Measurements from ENCODE around the gene ZNF462.
"Not testable (repeated sequence)": the region's sequence is repeated elsewhere in the genome, so short reads cannot be mapped to it uniquely, and the experiment has no call there.

Gene ZNF462

GRCh38 chr9:106889061-106889590, 26.2 kb downstream of the ZNF462 start:
- no peak for DNase-seq

GRCh38 chr9:106890608-106891007, 27.6 kb downstream of the ZNF462 start:
- DNase-seq: no peak

GRCh38 chr9:106891286-106891685, 28.3 kb downstream of the ZNF462 start:
- no peak for DNase-seq

DNA sequence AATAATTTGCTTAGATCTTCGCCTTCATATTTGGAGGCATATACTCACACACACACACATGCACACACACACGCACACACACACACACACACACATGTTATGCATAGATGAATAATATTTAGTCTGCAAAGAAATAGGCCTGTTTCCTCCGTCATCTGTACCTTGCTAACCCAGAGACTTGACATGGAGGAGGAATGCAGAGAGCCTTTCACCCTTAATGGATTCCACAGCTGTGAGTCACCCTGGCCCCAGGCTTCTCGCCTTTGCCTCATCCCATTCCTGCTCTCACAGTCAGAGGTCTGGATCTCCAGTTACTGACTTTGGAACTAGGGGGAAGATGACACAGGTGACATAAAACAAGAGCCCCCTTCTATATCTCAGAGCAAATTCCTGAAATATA, 29.7 kb downstream of the ZNF462 start:
- no peak for DNase-seq

DNA sequence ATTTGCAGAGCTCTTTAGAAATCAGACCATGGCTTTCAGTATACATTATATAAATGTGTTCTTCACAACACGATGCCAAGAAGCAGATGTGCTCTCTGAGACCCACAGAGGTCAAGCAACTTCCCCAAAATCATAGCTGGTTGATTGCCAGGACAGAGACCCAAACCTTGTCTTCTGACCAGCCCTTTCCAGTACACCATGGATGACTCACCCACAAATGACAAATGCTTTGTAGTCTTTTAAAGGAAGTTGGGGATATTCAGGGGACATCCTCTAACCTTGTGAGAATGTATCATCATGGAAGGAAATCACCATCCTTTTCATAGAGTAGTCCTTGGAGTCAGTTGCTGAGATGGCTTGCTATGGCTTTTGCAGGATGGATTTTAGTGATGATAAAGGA, 30.1 kb downstream of the ZNF462 start:
- DNase-seq: no peak

DNA sequence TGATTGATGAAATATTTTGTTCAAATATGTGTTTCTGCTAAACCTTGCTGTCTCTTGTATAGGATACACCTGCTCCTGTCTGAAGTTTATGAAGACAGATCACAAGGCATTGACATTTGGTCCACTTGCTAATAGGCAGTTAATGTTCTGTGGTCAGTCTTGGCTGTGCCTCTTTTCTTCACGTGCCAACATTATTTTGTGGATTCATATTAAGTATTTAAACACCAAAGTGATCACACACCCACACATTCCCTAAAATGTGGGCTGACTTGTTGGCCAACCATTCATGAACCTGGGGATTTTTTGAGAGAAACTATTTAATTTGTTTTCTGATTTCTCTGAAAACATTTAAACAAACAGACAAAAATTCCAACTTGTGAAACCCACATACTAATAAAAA, 33.7 kb downstream of the ZNF462 start:
- no peak for DNase-seq

DNA sequence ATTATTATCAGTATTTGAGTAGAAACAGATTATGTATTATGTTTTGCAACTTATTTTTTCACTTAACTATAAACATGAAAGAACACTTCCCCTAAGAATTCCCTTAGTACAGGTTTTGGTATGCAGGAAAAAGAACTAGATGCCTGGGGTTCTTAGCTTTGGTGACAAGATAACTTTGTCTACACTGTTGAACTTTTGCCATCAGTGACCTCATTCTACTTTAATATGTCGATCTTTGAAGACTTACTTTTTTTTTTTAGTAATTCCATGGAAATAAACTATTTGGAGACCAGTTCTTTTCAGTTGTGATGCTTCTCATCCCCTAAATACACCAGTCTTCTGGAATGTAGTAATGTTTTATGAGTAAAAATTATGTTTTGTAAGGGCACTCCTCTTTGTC, 34.3 kb downstream of the ZNF462 start:
- no peak for DNase-seq

DNA sequence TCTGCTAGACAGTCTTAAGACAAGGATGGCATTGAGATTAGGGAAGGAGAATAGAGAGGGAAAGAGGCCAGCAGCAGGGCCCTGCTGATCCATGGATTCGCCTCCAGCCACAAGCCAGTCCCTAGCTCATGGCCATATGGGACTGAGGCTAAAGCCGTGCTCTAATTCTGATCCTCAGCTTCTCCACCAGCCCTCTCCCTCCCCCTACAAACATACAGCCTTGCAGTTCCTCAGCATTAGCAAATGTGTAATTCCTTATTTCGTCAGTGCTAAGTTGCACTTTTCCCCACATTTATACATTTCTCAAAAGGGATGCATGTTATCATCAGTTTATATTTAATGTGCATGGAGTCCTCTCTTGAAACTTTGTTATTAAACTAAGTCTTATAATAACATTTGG, 34.8 kb downstream of the ZNF462 start:
- no peak for DNase-seq

- not testable (repeated sequence) for DNase-seq
Measured at GRCh38 chr9:106900523-106900922, 37.6 kb downstream of the ZNF462 start.

GRCh38 chr9:106906129-106906528, 43.2 kb downstream of the ZNF462 start:
- DNase-seq: no peak

GRCh38 chr9:106911951-106912350, 49.0 kb downstream of the ZNF462 start:
- DNase-seq: no peak

- no peak for DNase-seq
Measured at GRCh38 chr9:106913276-106913675, 50.3 kb downstream of the ZNF462 start.

- no peak for DNase-seq
Measured at GRCh38 chr9:106915851-106916250, 52.9 kb downstream of the ZNF462 start.

GRCh38 chr9:106916466-106917235, 53.7 kb downstream of the ZNF462 start:
- no peak for DNase-seq

- no peak for DNase-seq
Measured at GRCh38 chr9:106918825-106919509, 56.0 kb downstream of the ZNF462 start.

DNA sequence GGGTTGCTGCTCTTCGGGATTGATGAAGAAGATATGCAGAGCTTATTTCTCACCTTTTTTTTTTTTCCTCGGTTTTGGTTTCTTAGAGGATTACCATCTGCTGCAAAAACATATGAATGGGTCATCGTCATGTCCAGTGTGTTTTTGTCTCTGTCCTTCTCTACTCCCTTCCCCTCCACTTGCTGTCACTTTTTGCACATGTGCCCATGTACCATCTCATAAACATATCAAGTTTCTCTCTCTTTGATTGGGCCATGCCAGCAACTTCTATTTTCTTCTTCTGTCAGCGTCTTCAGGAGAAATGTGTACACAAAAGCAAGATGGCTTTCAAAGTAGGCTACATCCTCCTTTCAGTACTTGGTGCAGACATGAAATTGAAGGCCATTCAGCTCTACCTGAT, 57.1 kb downstream of the ZNF462 start:
- DNase-seq: no peak

GRCh38 chr9:106920701-106921283, 57.8 kb downstream of the ZNF462 start:
- DNase-seq: no peak

DNA sequence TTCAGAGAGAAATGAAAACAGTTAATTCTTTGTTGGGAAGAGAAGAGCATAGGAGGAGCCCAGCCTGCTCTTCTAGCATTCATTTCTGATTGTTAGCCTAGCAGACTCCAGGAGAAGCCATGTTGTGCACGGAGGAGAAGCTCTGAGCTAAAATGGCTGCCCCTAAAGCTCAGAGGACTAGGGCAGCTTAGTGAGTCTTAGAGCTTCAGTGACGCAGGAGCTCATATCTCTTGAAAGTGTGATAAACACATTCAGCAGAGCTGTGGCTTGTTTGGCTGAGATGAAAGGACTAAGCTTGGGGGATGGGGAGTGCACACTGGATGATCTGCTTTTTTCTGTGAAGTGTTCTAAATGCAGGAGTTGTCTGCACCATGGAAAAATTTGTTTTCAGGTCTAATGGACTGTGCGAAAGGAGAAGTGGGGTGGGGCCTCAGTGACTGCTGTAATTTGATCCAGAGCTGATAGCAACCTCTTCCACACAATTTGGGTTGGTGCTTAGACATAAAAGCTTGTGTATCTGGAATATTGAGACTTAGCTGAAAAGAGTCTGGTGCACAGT, 58.5 kb downstream of the ZNF462 start:
- no peak for DNase-seq

- DNase-seq: no peak
Measured at GRCh38 chr9:106922026-106922425, 59.1 kb downstream of the ZNF462 start.

GRCh38 chr9:106925392-106925791, 62.4 kb downstream of the ZNF462 start:
- no peak for DNase-seq

GRCh38 chr9:106927916-106928315, 65.0 kb downstream of the ZNF462 start:
- no peak for DNase-seq

DNA sequence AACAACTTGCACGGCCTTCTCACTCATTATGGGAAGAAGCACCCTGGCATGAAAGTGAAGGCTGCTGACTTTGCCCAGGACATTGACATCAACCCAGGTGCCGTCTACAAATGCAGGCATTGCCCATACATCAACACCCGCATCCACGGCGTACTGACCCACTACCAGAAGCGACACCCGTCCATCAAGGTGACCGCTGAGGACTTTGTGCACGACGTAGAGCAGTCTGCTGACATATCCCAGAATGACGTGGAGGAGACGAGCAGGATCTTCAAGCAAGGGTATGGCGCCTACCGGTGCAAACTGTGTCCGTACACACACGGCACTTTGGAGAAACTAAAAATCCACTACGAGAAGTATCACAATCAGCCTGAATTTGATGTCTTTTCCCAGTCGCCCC, 65.4 kb downstream of the ZNF462 start:
- DNase-seq: no peak

GRCh38 chr9:106929471-106930177, 66.7 kb downstream of the ZNF462 start:
- no peak for DNase-seq

Data from stimulated activated CD4-positive, alpha-beta T cell treated with anti-CD3 and anti-CD28 coated beads, Interleukin-2, amount 100 ng/mL, for 24 hours (primary cell).